ENCODE measurements around the gene MOB3A. TPM values are rescaled to one million over a fixed set of nuclear protein-coding genes. Genes with fewer than 3 reads are reported as not detected.

Gene MOB3A
- total and polyA plus RNA-seq, 2 experiments from 2014 or later: 15.7 to 25.1 TPM

GRCh38 chr19:2122251-2122650 lies 26.1 kb upstream of the MOB3A start:
- Histone ChIP-seq H3K9me2 (replicated peaks; ENCODE audit: insufficient read depth) (no peaks in the 10 kb centered on the region), H3K4me3 (no peak overlapping the region), H3K9me3 (ENCODE audit: low read depth) (no peaks in the 10 kb centered on the region), H3K27ac (no peak overlapping the region), H4K20me1 (ENCODE audit: insufficient read depth, poor library complexity, severe bottlenecking) (peaks cover 10% of the 10 kb centered on the region), H3K4me1 (ENCODE audit: insufficient read depth) (no peaks in the 10 kb centered on the region), H3K27me3 (no peaks in the 10 kb centered on the region), H3K36me3 (replicated peaks; ENCODE audit: insufficient read depth, low read depth) (no peaks in the 10 kb centered on the region), H2AFZ (no peak overlapping the region), H3K79me2 (peaks cover 3% of the 10 kb centered on the region), H3K4me2 (no peak overlapping the region)
- no peak for DNase-seq (ENCODE audit: low spot score)
- WGBS (ENCODE audit: low lambda C conversion rate, missing lambda C conversion rate): 93% methylated on average over 15 of the region's 15 CpGs
- TF ChIP-seq CTCF (IDR thresholded peaks at IDR 0.05; ENCODE audit: poor library complexity) (no peak), EZH2 (IDR thresholded peaks at IDR 0.05; ENCODE audit: borderline replicate concordance) (no peak), EZH2phosphoT487 (IDR thresholded peaks at IDR 0.05; ENCODE audit: low read depth, severe bottlenecking, unreplicated experiment) (no peak)

GRCh38 chr19:2121416-2122051 lies 25.4 kb upstream of the MOB3A start:
- Histone ChIP-seq H3K27ac (no peak overlapping the region), H3K4me3 (no peak overlapping the region), H3K9me3 (ENCODE audit: low read depth) (no peaks in the 10 kb centered on the region), H3K27me3 (no peaks in the 10 kb centered on the region), H3K79me2 (peaks cover 3% of the 10 kb centered on the region), H3K36me3 (replicated peaks; ENCODE audit: insufficient read depth, low read depth) (no peaks in the 10 kb centered on the region), H3K4me2 (no peak overlapping the region), H3K4me1 (ENCODE audit: insufficient read depth) (no peaks in the 10 kb centered on the region), H2AFZ (no peak overlapping the region), H4K20me1 (ENCODE audit: insufficient read depth, poor library complexity, severe bottlenecking) (peaks cover 10% of the 10 kb centered on the region), H3K9me2 (replicated peaks; ENCODE audit: insufficient read depth) (no peaks in the 10 kb centered on the region)
- 96% methylated on average over 27 of the region's 27 CpGs for WGBS (ENCODE audit: low lambda C conversion rate, missing lambda C conversion rate)
- TF ChIP-seq CTCF (IDR thresholded peaks at IDR 0.05; ENCODE audit: poor library complexity): no peak
- DNase-seq (ENCODE audit: low spot score): no peak

GRCh38 chr19:2120821-2121220 lies 24.7 kb upstream of the MOB3A start:
- Histone ChIP-seq H3K27me3 (no peaks in the 10 kb centered on the region), H3K36me3 (replicated peaks; ENCODE audit: insufficient read depth, low read depth) (no peaks in the 10 kb centered on the region), H3K4me1 (ENCODE audit: insufficient read depth) (no peaks in the 10 kb centered on the region), H3K4me3 (no peak overlapping the region), H3K4me2 (no peak overlapping the region), H3K79me2 (peaks cover 3% of the 10 kb centered on the region), H3K27ac (no peak overlapping the region), H2AFZ (no peak overlapping the region), H4K20me1 (ENCODE audit: insufficient read depth, poor library complexity, severe bottlenecking) (peaks cover 10% of the 10 kb centered on the region), H3K9me3 (ENCODE audit: low read depth) (no peaks in the 10 kb centered on the region), H3K9me2 (replicated peaks; ENCODE audit: insufficient read depth) (no peaks in the 10 kb centered on the region)
- TF ChIP-seq EZH2phosphoT487 (IDR thresholded peaks at IDR 0.05; ENCODE audit: low read depth, severe bottlenecking, unreplicated experiment): no peak
- no peak for TF ChIP-seq CTCF (IDR thresholded peaks at IDR 0.05; ENCODE audit: poor library complexity)
- TF ChIP-seq EZH2 (IDR thresholded peaks at IDR 0.05; ENCODE audit: borderline replicate concordance): no peak
- WGBS (ENCODE audit: low lambda C conversion rate, missing lambda C conversion rate): 97% methylated on average over 26 of the region's 26 CpGs
- no peak for DNase-seq (ENCODE audit: low spot score)
